GM23248 (cell line): Measurements from ENCODE around the gene CLDN11.

ENCODE experiments used
- EZH2 ChIP-seq: fragments of 200-600 bp; sonication (generic); IDR thresholded peaks from 2 replicates; pipeline ENCODE4 v1.6.1; 2018; ENCODE audit warnings: antibody characterized with exemption, mild to moderate bottlenecking; ENCODE audit not compliant: insufficient read depth, poor library complexity, severe bottlenecking
- EZH2phosphoT487 ChIP-seq: fragments of 200-600 bp; sonication (generic); IDR thresholded peaks from 2 replicates; pipeline ENCODE4 v1.6.1; 2018; ENCODE audit warnings: antibody characterized with exemption, moderate library complexity, mild to moderate bottlenecking, low read depth; ENCODE audit not compliant: insufficient read depth

- TF ChIP-seq EZH2: no peak
- no peak for TF ChIP-seq EZH2phosphoT487
These were observed 49.0 kb downstream of the CLDN11 start for GRCh38 chr3:170467571-170468147.
